Gastroesophageal sphincter (tissue), 4 donors: ENCODE results near the gene MACIR. TPM values are rescaled to one million over a fixed set of nuclear protein-coding genes. Genes with fewer than 3 reads are reported as not detected.

Experiments used
- ATAC-seq: fragments of 150-250 bp; one replicate; pipeline ENCODE4 v1.9.1; 2016; ENCODE audit warnings: mild to moderate bottlenecking, moderate library complexity
- H3K27ac ChIP-seq, 4 donors: fragments of 200-600 bp; sonication (generic) in 3 of 4; 1 replicate in 3 of 4; 2 replicates in 1 of 4; pipeline ENCODE4 v1.5.1; 2016 to 2019
- H3K27me3 ChIP-seq: fragments of 200-600 bp; sonication (generic); one replicate; pipeline ENCODE4 v1.5.1; 2019
- H3K36me3 ChIP-seq, 2 donors: fragments of 200-600 bp; sonication (generic); one replicate each; pipeline ENCODE4 v1.5.1; 2019; ENCODE audit warnings: control low read depth in 1 of 2
- H3K4me1 ChIP-seq, 3 donors: fragments of 200-600 bp; sonication (generic); 1 replicate in 2 of 3; 2 replicates in 1 of 3; pipeline ENCODE4 v1.5.1; 2016 to 2019; ENCODE audit warnings: control low read depth in 2 of 3
- H3K4me3 ChIP-seq, 2 donors: fragments of 200-600 bp; sonication (generic); one replicate each; pipeline ENCODE4 v1.5.1; 2019; ENCODE audit warnings: mild to moderate bottlenecking in 1 of 2, moderate library complexity in 1 of 2
- H3K9me3 ChIP-seq, 3 donors: fragments of 200-600 bp; sonication (generic); one replicate each; pipeline ENCODE4 v1.5.1; 2017 to 2019; ENCODE audit warnings: control low read depth in 2 of 3
- CTCF ChIP-seq, 4 experiments: fragments of 200-600 bp in 2 of 4; fragments of 450-650 bp in 2 of 4; sonication (generic) in 1 of 4; IDR thresholded peaks; one replicate each; pipeline ENCODE4 v1.5.1; 2017 to 2019; ENCODE audit warnings: antibody characterized with exemption in 4 of 4, mild to moderate bottlenecking in 2 of 4, moderate library complexity in 2 of 4
- EP300 ChIP-seq: sonication (generic); formaldehyde crosslinking; IDR thresholded peaks from one replicate; pipeline ENCODE4 v1.6.1; 2017; ENCODE audit warnings: antibody characterized with exemption, mild to moderate bottlenecking
- POLR2A ChIP-seq, 2 donors: fragments of 450-650 bp; IDR thresholded peaks; one replicate each; pipeline ENCODE4 v1.6.1; 2017; ENCODE audit warnings: antibody characterized with exemption in 2 of 2, mild to moderate bottlenecking in 2 of 2, moderate library complexity in 1 of 2
- POLR2AphosphoS5 ChIP-seq: sonication (generic); formaldehyde crosslinking; IDR thresholded peaks from one replicate; pipeline ENCODE4 v1.6.1; 2017; ENCODE audit warnings: antibody characterized with exemption
- WGBS, 2 donors: methylation state at CpG; one replicate each; pipeline ENCODE4 v1.1.5; 2018; ENCODE audit warnings: low coverage in 1 of 2; 5-methylcytosine and 5-hydroxymethylcytosine counted together
- total RNA-seq, 4 donors: library from RNA; depleted of rRNA; stranded (reverse); fragments of >200 nt; gene quantifications; one replicate each; pipeline ENCODE4 v1.1.0, GENCODE V29; 2016

MACIR gene
- total RNA-seq, 4 donors from 2014 or later, result 3.9 to 12.2 (median 8.0) TPM

GRCh38 chr5:103245761-103246160, 12.8 kb upstream of the MACIR start:
- H3K9me3 ChIP-seq, result no peaks in the 10 kb centered on the region
- WGBS, 2 donors, result 89 to 93% methylated on average over 4 of the region's 4 CpGs
- TF ChIP-seq EP300, result no peak
- no peak for TF ChIP-seq CTCF (IDR thresholded peaks at IDR 0.05)
- no peak for TF ChIP-seq POLR2AphosphoS5
- no peak for TF ChIP-seq POLR2A (IDR thresholded peaks at IDR 0.05)
- no peak for ATAC-seq
- H3K4me1 ChIP-seq, result peaks cover 0 to 9% (median 0%) of the 10 kb centered on the region in 3 donors
- H3K4me3 ChIP-seq, result no peak overlapping the region
- no peak overlapping the region for H3K27ac ChIP-seq
- H3K36me3 ChIP-seq, result no peaks in the 10 kb centered on the region
- no peaks in the 10 kb centered on the region for H3K27me3 ChIP-seq

GRCh38 chr5:103247118-103247517, 11.4 kb upstream of the MACIR start:
- H3K4me3 ChIP-seq, result no peak overlapping the region
- peaks cover 0 to 9% (median 0%) of the 10 kb centered on the region in 3 donors for H3K4me1 ChIP-seq
- no peaks in the 10 kb centered on the region for H3K9me3 ChIP-seq
- TF ChIP-seq EP300 (no peak), POLR2A (IDR thresholded peaks at IDR 0.05) (no peak), POLR2AphosphoS5 (no peak), CTCF (IDR thresholded peaks at IDR 0.05) (no peak)
- H3K36me3 ChIP-seq, result no peaks in the 10 kb centered on the region
- ATAC-seq, result no peak
- 82% methylated on average over 1 of the region's 1 CpG; no CpG with 5 or more reads in 1 of the 2 donors for WGBS, 2 donors
- H3K27ac ChIP-seq, result no peak overlapping the region
- H3K27me3 ChIP-seq, result no peaks in the 10 kb centered on the region

- no peaks in the 10 kb centered on the region for H3K27me3 ChIP-seq
- H3K4me1 ChIP-seq, result peaks cover 0 to 8% (median 0%) of the 10 kb centered on the region in 3 donors
- no peak overlapping the region for H3K27ac ChIP-seq
- no peaks in the 10 kb centered on the region for H3K9me3 ChIP-seq
- no peak for ATAC-seq
- H3K36me3 ChIP-seq, result no peaks in the 10 kb centered on the region
- 78 to 89% methylated on average over 2 of the region's 2 CpGs for WGBS, 2 donors
- H3K4me3 ChIP-seq, result no peak overlapping the region
- no peak for TF ChIP-seq CTCF (IDR thresholded peaks at IDR 0.05)
- no peak for TF ChIP-seq POLR2AphosphoS5
- no peak for TF ChIP-seq EP300
- TF ChIP-seq POLR2A (IDR thresholded peaks at IDR 0.05), result no peak
Observed at GRCh38 chr5:103249068-103249467, 9.5 kb upstream of the MACIR start.

- WGBS, 2 donors, result 38 to 100% methylated on average over 1 of the region's 1 CpG
- Histone ChIP-seq H3K4me3 (no peak overlapping the region), H3K9me3 (no peaks in the 10 kb centered on the region), H3K36me3 (no peaks in the 10 kb centered on the region), H3K27ac (no peak overlapping the region), H3K27me3 (no peaks in the 10 kb centered on the region), H3K4me1 (peaks cover 0 to 10% (median 0%) of the 10 kb centered on the region in 3 donors)
- TF ChIP-seq POLR2AphosphoS5 (no peak), CTCF (IDR thresholded peaks at IDR 0.05) (no peak)
- ATAC-seq, result no peak
Observed at GRCh38 chr5:103254921-103255320, 3.6 kb upstream of the MACIR start.

GRCh38 chr5:103255691-103256090, 2.9 kb upstream of the MACIR start:
- 86 to 87% methylated on average over 3 to 5 of the region's 7 CpGs for WGBS, 2 donors
- H3K9me3 ChIP-seq, result no peaks in the 10 kb centered on the region
- no peaks in the 10 kb centered on the region for H3K27me3 ChIP-seq
- H3K4me3 ChIP-seq, result no peak overlapping the region
- ATAC-seq, result no peak
- no peak for TF ChIP-seq POLR2AphosphoS5
- TF ChIP-seq POLR2A (IDR thresholded peaks at IDR 0.05), result no peak
- TF ChIP-seq EP300, result no peak
- TF ChIP-seq CTCF (IDR thresholded peaks at IDR 0.05), result no peak
- H3K27ac ChIP-seq, result no peak overlapping the region
- peaks cover 0 to 17% (median 0%) of the 10 kb centered on the region in 3 donors for H3K4me1 ChIP-seq
- H3K36me3 ChIP-seq, result no peaks in the 10 kb centered on the region
